Activated naive CD4-positive, alpha-beta T cell treated with anti-CD3 and anti-CD28 coated beads, Interleukin-2, amount 50 U/mL, for 24 hours (primary cell): ENCODE measurements around the gene SLCO1A2.
"Not testable (repeated sequence)": the region's sequence is repeated elsewhere in the genome, so short reads cannot be mapped to it uniquely, and the experiment has no call there.

Experiments
- H3K27ac Mint-ChIP-seq: one replicate; pipeline ENCODE4 v1.8.0; 2021; ENCODE audit warnings: mild to moderate bottlenecking, mixed read lengths
- H3K27me3 Mint-ChIP-seq: one replicate; pipeline ENCODE4 v1.8.0; 2021; ENCODE audit warnings: mixed read lengths
- H3K36me3 Mint-ChIP-seq: one replicate; pipeline ENCODE4 v1.8.0; 2021; ENCODE audit warnings: mixed read lengths
- H3K4me1 Mint-ChIP-seq: one replicate; pipeline ENCODE4 v1.8.0; 2021; ENCODE audit warnings: mixed read lengths
- H3K4me3 Mint-ChIP-seq: one replicate; pipeline ENCODE4 v1.8.0; 2021; ENCODE audit warnings: mild to moderate bottlenecking, mixed read lengths
- H3K9me3 Mint-ChIP-seq: one replicate; pipeline ENCODE4 v1.8.0; 2021; ENCODE audit warnings: mixed read lengths

Gene SLCO1A2

GRCh38 chr12:21334771-21335325, at the start of gene SLCO1A2:
SLCO1A2 (minus strand) TSS chr12:21334917; CDS start chr12:21334647, 270 bp downstream.
- no peaks in the 10 kb centered on the region for H3K36me3 Mint-ChIP-seq
- H3K4me1 Mint-ChIP-seq: no peaks in the 10 kb centered on the region
- peaks cover 2% of the 10 kb centered on the region for H3K27me3 Mint-ChIP-seq
- no peak within 1 kb of the TSS for H3K4me3 Mint-ChIP-seq
- peaks cover 5% of the 10 kb centered on the region for H3K9me3 Mint-ChIP-seq
- no peak within 1 kb of the TSS for H3K27ac Mint-ChIP-seq

- Mint-ChIP-seq H3K4me1 (no peaks in the 10 kb centered on the region), H3K36me3 (no peaks in the 10 kb centered on the region), H3K9me3 (no peaks in the 10 kb centered on the region), H3K27me3 (peaks cover 2% of the 10 kb centered on the region), H3K27ac (no peak overlapping the region), H3K4me3 (no peak overlapping the region)
Observed at GRCh38 chr12:21384261-21384660, 49.5 kb upstream of the SLCO1A2 start.

DNA sequence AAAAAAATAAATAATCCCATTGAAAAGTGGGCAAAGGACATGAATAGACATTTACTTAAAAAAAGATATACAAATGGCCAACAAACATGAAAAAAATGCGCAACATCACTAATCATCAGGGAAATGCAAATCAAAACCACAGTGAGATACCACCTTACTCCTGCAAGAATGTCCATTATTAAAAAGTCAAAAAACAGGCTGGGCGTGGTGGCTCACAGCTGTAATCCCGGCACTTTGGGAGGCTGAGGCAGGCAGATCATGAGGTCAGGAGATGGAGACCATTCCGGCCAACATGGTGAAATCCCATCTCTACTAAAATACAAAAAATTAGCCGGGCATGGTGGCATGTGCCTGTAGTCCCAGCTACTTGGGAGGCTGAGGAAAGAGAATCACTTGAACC, 46.6 kb upstream of the SLCO1A2 start:
- H3K36me3 Mint-ChIP-seq, H3K27ac Mint-ChIP-seq, H3K4me3 Mint-ChIP-seq, H3K9me3 Mint-ChIP-seq, H3K4me1 Mint-ChIP-seq: not testable (repeated sequence)
- peaks cover 11% of the 10 kb centered on the region for H3K27me3 Mint-ChIP-seq

- Mint-ChIP-seq H3K27ac (no peak overlapping the region), H3K27me3 (peaks cover 11% of the 10 kb centered on the region), H3K9me3 (no peaks in the 10 kb centered on the region), H3K4me1 (no peaks in the 10 kb centered on the region), H3K36me3 (no peaks in the 10 kb centered on the region), H3K4me3 (no peak overlapping the region)
Observed at GRCh38 chr12:21379218-21379617, 44.5 kb upstream of the SLCO1A2 start.

DNA sequence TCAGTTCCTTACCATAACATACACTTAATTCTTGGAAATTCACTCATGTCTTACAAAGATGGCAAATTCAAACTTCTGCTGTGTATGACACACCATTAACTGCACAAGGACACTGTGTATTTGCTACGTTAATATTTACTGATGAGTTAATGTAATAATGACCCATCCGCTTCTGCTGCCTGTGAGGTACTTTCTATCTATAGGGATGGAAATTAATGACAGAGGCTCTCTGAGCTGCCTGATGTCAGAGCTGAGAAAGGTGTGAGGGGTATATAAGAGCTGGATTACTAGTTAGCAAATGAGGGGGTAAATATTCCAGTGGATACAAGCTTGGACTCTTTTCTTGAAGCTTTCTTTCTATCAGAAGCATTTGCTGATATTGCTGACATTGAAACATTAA, 37.9 kb upstream of the SLCO1A2 start, which contains the start of gene IAPP:
TSS of gene IAPP (plus strand) at position 301 of the 400 bp plus-strand sequence. CDS start 450 bp downstream, outside the sequence.
- no peaks in the 10 kb centered on the region for H3K9me3 Mint-ChIP-seq
- H3K27me3 Mint-ChIP-seq: peaks cover 13% of the 10 kb centered on the region
- H3K4me1 Mint-ChIP-seq: peaks cover 5% of the 10 kb centered on the region
- no peak within 1 kb of the TSS for H3K4me3 Mint-ChIP-seq
- no peak within 1 kb of the TSS for H3K27ac Mint-ChIP-seq
- H3K36me3 Mint-ChIP-seq: no peaks in the 10 kb centered on the region

DNA sequence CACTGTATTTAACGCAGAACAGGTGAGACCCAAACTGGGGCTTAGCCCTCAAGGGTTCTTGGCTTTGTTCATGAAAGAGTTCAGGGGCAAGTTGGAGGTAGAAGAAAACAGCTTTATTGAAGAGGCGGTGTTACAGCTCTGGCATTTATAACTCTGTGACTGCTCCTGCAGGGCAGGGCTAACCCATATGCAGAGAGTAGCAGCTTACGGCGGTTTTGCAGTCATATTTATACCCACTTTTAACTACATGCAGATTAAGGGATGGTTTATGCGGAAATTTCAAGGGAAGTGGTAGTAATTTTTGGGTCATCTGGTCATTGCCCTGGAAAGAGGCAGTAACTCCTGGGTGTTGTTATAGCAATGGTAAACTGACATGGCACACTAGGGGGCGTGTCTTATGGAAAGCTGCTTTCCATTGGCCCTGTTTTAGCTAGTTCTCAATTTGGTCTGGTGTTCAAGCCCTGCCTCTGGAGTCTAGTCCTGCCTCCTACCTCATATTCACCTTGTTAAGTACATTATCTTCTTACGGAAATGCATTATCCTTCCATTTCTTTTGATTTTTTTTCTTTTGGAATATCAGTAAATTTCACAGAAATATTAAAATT, 36.2 kb upstream of the SLCO1A2 start:
- H3K27me3 Mint-ChIP-seq: peaks cover 11% of the 10 kb centered on the region
- H3K36me3 Mint-ChIP-seq: no peaks in the 10 kb centered on the region
- H3K9me3 Mint-ChIP-seq: no peaks in the 10 kb centered on the region
- no peak overlapping the region for H3K27ac Mint-ChIP-seq
- no peak overlapping the region for H3K4me3 Mint-ChIP-seq
- peaks cover 5% of the 10 kb centered on the region for H3K4me1 Mint-ChIP-seq

DNA sequence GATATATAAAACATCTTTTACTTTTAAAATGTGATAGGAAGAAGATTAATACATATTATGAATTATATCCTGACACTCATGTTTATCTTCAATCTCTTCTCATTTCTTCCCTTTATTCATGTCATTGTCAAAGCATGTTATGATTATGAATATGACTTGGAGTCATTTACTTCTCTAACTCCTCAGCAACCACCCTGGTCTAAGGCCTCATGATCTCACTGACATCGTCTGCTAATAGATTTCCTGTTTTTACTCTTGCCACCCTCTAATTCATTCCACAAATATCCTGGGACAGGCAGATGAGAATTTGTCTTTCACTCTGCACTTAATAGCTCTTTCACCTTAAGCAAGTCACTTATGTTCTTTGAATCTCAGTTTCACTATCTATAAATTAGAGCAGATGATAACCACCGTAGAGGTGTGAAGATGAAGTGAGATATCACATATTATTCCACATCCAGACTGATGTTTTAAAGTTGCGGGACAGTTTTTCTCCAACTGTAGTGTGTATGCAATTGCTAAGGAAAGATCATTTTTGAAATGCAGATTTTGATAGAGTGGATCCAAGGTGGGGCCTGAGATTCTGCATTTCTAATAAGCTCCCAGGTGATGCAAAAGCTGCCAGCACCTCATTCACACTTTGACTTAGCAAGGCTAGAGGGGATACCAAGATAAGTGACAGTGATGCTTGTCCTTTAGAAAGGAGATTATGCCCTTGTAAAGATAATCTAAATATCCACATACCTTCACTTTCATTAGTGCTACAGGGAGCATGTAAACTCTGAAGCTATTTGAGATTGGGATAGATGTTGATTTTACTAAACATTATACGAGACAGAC, 34.6 kb upstream of the SLCO1A2 start:
- peaks cover 5% of the 10 kb centered on the region for H3K4me1 Mint-ChIP-seq
- H3K9me3 Mint-ChIP-seq: peaks cover 4% of the 10 kb centered on the region
- no peak overlapping the region for H3K4me3 Mint-ChIP-seq
- peaks cover 11% of the 10 kb centered on the region for H3K27me3 Mint-ChIP-seq
- peaks cover under 1% of the 10 kb centered on the region for H3K36me3 Mint-ChIP-seq
- no peak overlapping the region for H3K27ac Mint-ChIP-seq

DNA sequence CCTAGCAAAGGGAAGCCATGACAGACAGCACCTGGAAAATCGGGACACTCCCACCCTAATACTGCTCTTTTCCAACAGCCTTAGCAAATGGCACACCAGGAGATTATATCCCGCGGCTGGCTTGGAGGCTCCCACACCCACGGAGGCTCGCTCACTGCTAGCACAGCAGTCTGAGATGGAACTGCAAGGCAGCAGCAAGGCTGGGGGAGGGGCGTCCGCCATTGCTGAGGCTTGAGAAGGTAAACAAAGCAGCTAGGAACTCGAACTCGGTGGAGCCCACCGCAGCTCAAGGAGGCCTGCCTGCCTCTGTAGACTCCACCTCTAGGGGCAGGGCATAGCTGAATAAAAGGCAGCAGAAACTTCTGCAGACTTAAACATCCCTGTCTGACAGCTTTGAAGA, 25.9 kb upstream of the SLCO1A2 start:
- H3K27ac Mint-ChIP-seq, H3K36me3 Mint-ChIP-seq, H3K4me3 Mint-ChIP-seq, H3K27me3 Mint-ChIP-seq, H3K4me1 Mint-ChIP-seq: not testable (repeated sequence)
- peaks cover 17% of the 10 kb centered on the region for H3K9me3 Mint-ChIP-seq

- Mint-ChIP-seq H3K4me3 (no peak overlapping the region), H3K9me3 (peaks cover under 1% of the 10 kb centered on the region), H3K4me1 (no peaks in the 10 kb centered on the region), H3K36me3 (no peaks in the 10 kb centered on the region), H3K27me3 (peaks cover 4% of the 10 kb centered on the region), H3K27ac (no peak overlapping the region)
Observed at GRCh38 chr12:21354641-21355040, 19.9 kb upstream of the SLCO1A2 start.

- Mint-ChIP-seq H3K27me3 (peaks cover 5% of the 10 kb centered on the region), H3K36me3 (no peaks in the 10 kb centered on the region), H3K4me1 (no peaks in the 10 kb centered on the region), H3K4me3 (no peak overlapping the region), H3K9me3 (no peaks in the 10 kb centered on the region), H3K27ac (no peak overlapping the region)
Observed at GRCh38 chr12:21353948-21354347, 19.2 kb upstream of the SLCO1A2 start.

- H3K36me3 Mint-ChIP-seq: no peaks in the 10 kb centered on the region
- H3K27me3 Mint-ChIP-seq: peaks cover 5% of the 10 kb centered on the region
- H3K27ac Mint-ChIP-seq: no peak overlapping the region
- H3K4me3 Mint-ChIP-seq: no peak overlapping the region
- H3K9me3 Mint-ChIP-seq: no peaks in the 10 kb centered on the region
- H3K4me1 Mint-ChIP-seq: no peaks in the 10 kb centered on the region
Observed at GRCh38 chr12:21353487-21353886, 18.8 kb upstream of the SLCO1A2 start.

- no peak overlapping the region for H3K4me3 Mint-ChIP-seq
- H3K4me1 Mint-ChIP-seq: no peaks in the 10 kb centered on the region
- no peaks in the 10 kb centered on the region for H3K9me3 Mint-ChIP-seq
- no peaks in the 10 kb centered on the region for H3K36me3 Mint-ChIP-seq
- H3K27ac Mint-ChIP-seq: no peak overlapping the region
- H3K27me3 Mint-ChIP-seq: peaks cover 8% of the 10 kb centered on the region
Observed at GRCh38 chr12:21350975-21351374, 16.3 kb upstream of the SLCO1A2 start.

- Mint-ChIP-seq H3K27me3 (peaks cover 6% of the 10 kb centered on the region), H3K4me1 (no peaks in the 10 kb centered on the region), H3K36me3 (no peaks in the 10 kb centered on the region), H3K4me3 (no peak overlapping the region), H3K9me3 (no peaks in the 10 kb centered on the region), H3K27ac (no peak overlapping the region)
Observed at GRCh38 chr12:21346542-21347205, 12.0 kb upstream of the SLCO1A2 start.

DNA sequence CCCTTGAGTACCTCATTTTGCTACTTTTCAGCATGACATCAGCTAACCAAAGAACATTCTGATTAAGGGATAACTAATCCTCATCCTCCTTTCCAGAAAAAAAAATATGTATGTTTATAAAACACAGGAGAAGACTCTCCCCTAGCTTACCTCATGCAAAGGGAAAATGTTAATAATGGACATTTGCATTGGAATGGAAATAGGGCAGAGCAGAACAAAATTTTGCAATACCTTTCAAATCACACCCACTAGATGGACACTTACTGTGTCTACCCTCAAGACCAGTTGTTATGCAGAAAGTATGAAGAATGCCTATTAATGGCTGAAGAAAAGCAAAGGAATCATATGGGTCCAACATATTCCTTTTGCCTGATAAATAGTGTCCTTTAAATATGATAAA, 8.9 kb upstream of the SLCO1A2 start:
- Mint-ChIP-seq H3K9me3 (no peaks in the 10 kb centered on the region), H3K4me1 (no peaks in the 10 kb centered on the region)

GRCh38 chr12:21341769-21342168, 7.1 kb upstream of the SLCO1A2 start:
- Mint-ChIP-seq H3K36me3 (no peaks in the 10 kb centered on the region), H3K9me3 (no peaks in the 10 kb centered on the region), H3K27me3 (peaks cover 5% of the 10 kb centered on the region), H3K27ac (no peak overlapping the region), H3K4me3 (no peak overlapping the region), H3K4me1 (no peaks in the 10 kb centered on the region)

More for the DNA sequence above, 8.9 kb upstream of the SLCO1A2 start:
- Mint-ChIP-seq H3K4me3 (no peak overlapping the region), H3K36me3 (no peaks in the 10 kb centered on the region), H3K27me3 (peaks cover 9% of the 10 kb centered on the region), H3K27ac (no peak overlapping the region)

GRCh38 chr12:21340403-21340802, 5.7 kb upstream of the SLCO1A2 start:
- H3K36me3 Mint-ChIP-seq: no peaks in the 10 kb centered on the region
- no peaks in the 10 kb centered on the region for H3K9me3 Mint-ChIP-seq
- H3K4me1 Mint-ChIP-seq: no peaks in the 10 kb centered on the region
- peaks cover 5% of the 10 kb centered on the region for H3K27me3 Mint-ChIP-seq
- H3K4me3 Mint-ChIP-seq: no peak overlapping the region
- no peak overlapping the region for H3K27ac Mint-ChIP-seq
